ENCODE measurements around the gene GNG12. TPM values are rescaled to one million over a fixed set of nuclear protein-coding genes. Genes with fewer than 3 reads are reported as not detected.
"Not testable (repeated sequence)": the region's sequence is repeated elsewhere in the genome, so short reads cannot be mapped to it uniquely, and the experiment has no call there.

The GNG12 gene
- total RNA-seq, 1 donor from 2014 or later, result 0.05 TPM

DNA sequence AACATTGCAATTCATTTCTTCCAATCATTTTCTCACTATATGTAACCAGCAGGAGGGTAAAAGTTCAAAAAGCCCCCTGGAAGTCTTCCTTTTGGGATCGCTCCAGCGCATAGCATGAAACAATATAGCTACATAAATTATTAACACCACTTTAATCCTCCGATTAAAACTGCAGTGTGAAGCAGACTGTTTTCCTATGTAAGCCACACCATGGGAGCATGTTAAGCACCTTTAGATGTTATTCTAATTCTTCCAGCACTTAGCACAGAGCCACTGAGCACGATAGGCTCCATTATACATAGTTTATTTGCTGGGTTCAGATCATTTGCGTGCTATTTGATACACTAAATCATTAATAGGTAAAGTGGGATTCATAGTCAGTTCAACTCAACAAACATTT, 166.6 kb downstream of the GNG12 start:
- intact Hi-C loops (cut with micrococcal nuclease), result no loop called here

DNA sequence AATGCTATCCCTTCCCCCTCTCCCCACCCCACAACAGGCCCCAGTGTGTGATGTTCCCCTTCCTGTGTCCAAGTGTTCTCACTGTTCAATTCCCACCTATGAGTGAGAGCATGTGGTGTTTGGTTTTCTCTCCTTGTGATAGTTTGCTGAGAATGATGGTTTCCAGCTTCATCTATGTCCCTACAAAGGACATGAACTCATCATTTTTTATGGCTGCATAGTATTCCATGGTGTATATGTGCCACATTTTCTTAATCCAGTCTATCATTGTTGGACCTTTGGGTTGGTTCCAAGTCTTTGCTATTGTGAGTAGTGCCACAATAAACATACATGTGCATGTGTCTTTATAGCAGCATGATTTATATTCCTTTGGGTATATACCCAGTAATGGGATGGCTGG, 168.0 kb downstream of the GNG12 start:
- intact Hi-C loops (cut with micrococcal nuclease), result not testable (repeated sequence)

GRCh38 chr1:67664048-67664447, 169.2 kb downstream of the GNG12 start:
- intact Hi-C loops (cut with micrococcal nuclease), result no loop called here

DNA sequence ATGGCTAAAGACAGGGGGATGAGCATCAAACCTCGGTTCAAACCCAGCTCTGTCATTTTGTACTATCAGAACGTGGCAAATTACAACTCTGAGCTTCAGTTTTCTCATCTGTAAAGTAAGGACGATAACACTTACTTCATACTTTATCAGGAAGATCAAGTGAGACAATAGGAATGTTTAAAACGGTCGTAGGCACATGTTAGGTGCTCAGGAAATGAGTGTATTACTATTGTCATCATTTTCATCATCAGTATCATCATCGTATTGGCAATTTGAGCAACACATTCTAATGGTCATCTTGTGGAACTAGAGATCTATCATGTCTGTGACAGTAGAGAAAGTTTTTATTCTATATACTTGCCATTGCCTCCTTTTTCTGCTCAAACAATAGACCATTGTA, 170.4 kb downstream of the GNG12 start:
- intact Hi-C loops (cut with micrococcal nuclease), result no loop called here

DNA sequence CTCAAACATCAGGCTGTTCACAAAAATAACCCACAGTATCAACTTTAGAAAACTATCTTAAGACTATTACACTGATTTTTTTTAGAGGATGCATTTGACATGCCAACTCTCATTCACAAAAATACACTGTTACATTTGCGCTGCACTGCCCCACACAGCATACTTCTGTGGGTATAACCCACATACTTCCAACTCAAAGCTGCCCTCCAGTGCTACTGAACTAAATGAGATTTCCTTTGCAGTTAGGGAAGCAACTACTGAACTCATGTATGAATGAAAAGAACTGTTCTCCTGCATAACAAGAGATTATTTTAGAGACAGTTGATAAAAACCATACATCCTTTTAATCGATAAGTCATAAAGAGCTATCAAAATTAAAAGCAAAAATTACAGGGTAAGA, 174.0 kb downstream of the GNG12 start:
- intact Hi-C loops (cut with micrococcal nuclease), result no loop called here

DNA sequence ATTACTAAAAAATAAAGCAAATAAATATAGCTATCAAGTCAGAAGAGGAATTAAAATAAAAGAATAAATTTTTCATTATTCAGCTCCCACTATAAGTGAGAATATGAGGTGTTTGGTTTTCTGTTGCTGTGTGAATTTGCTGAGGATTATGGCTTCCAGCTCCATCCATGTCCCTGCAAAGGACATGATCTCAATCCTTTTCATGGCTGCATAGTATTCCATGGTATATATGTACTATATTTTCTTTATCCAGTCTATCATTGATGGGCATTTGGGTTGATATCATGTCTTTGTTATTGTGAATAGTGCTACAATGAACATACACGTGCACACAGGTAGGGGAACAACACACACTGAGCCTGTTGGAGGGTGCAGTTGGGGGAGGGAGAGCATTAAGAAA, 176.1 kb downstream of the GNG12 start:
- intact Hi-C loops (cut with micrococcal nuclease), result not testable (repeated sequence)

- intact Hi-C loops (cut with micrococcal nuclease), result no loop called here
Measured at GRCh38 chr1:67655581-67655980, 177.7 kb downstream of the GNG12 start.

DNA sequence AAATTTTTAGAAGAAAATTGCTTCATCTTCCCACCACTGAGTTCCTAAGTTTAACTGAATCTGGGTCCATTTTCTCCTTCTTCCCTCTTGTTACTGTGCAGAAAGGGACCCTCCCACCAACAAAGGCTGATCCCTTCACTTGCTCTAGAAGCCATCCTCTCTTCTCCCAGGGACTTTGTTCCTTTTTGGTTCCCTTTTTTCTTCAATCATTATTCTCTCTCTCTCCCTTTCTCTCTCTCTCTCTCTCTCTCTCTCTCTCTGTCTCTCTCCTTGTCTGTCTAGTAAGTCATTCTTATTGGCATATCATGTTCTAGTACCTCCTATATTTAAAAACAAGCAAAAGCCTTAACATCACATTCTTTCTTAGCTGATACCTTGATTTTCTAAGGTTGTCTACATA, 180.0 kb downstream of the GNG12 start:
- intact Hi-C loops (cut with micrococcal nuclease), result no loop called here

DNA sequence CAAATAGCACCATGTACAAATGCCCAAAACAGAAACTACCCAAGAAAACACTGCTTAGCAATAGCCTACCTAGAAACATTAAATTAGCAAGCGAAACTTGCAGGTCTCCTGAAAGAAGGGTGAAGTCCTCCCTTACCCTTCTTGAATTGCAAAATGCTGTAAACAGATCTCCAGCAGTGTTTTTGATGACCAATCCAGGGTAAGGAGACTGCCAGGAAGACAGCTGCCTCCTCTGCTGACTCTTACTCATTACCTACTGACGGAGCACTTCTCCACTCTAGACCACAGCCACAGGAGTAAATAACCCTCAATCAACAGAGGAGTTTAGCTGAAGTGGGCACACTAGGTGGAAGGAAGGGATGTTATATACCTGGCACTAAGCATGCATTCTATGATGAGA, 180.5 kb downstream of the GNG12 start:
- intact Hi-C loops (cut with micrococcal nuclease), result no loop called here

Other genes with a start within 250 kb of the GNG12 start
- gene GADD45A, start 148.3 kb downstream of the GNG12 start, total RNA-seq, result 20.3 and 20.7 TPM in 2 replicates
- not detected in 2 replicates for gene DIRAS3, start 217.2 kb upstream of the GNG12 start, total RNA-seq

All from T-helper 2 cell treated with Interferon-gamma antibody and Interleukin-4, amounts not matched to agents 100 ng/mL and 5 ng/mL, for 36 hours (primary cell).